Lung (tissue), 12 donors: Measurements from ENCODE around the gene ALOX12B. TPM values are rescaled to one million over a fixed set of nuclear protein-coding genes. Genes with fewer than 3 reads are reported as not detected.

Experiments
- ATAC-seq: fragments of 200-7000 bp; cut with Tn5 transposase; one replicate; pipeline ENCODE4 v1.9.1; 2020; ENCODE audit warnings: moderate number of reproducible peaks; ENCODE audit not compliant: insufficient read depth, low FRiP score
- DNase-seq, 3 donors: peaks; one replicate each; pipeline ENCODE4 v3.0.0-alpha.2; 2013 to 2017
- H3K27ac ChIP-seq, 2 donors: one replicate each; pipeline ENCODE4 v1.5.1; 2013; ENCODE audit warnings: mild to moderate bottlenecking in 2 of 2, moderate library complexity in 2 of 2, control low read depth in 1 of 2, inconsistent platforms in 1 of 2, low read depth in 1 of 2, low read length in 1 of 2
- H3K27me3 ChIP-seq, 3 donors: one replicate each; pipeline ENCODE4 v1.5.1; 2013; ENCODE audit warnings: low read length in 2 of 3; ENCODE audit not compliant: control insufficient read depth in 3 of 3, insufficient read depth in 3 of 3
- H3K36me3 ChIP-seq, 4 donors: one replicate each; pipeline ENCODE4 v1.5.1; 2013; ENCODE audit warnings: low read length in 4 of 4, mild to moderate bottlenecking in 1 of 4, moderate library complexity in 1 of 4; ENCODE audit not compliant: control insufficient read depth in 4 of 4, insufficient read depth in 4 of 4
- H3K4me1 ChIP-seq, 5 donors: one replicate each; pipeline ENCODE4 v1.5.1; 2013; ENCODE audit warnings: low read length in 5 of 5, mild to moderate bottlenecking in 2 of 5, moderate library complexity in 1 of 5; ENCODE audit not compliant: control insufficient read depth in 5 of 5, insufficient read depth in 5 of 5
- H3K4me3 ChIP-seq: one replicate; pipeline ENCODE4 v1.5.1; 2013; ENCODE audit warnings: mild to moderate bottlenecking, control low read depth, moderate library complexity
- H3K9ac ChIP-seq, 2 donors: one replicate each; pipeline ENCODE4 v1.5.1; 2013; ENCODE audit warnings: low read length in 2 of 2, control low read depth in 1 of 2; ENCODE audit not compliant: insufficient read depth in 1 of 2
- H3K9me3 ChIP-seq, 4 donors: one replicate each; pipeline ENCODE4 v1.5.1; 2013; ENCODE audit warnings: low read length in 3 of 4, mild to moderate bottlenecking in 1 of 4, moderate library complexity in 1 of 4; ENCODE audit not compliant: control insufficient read depth in 4 of 4, insufficient read depth in 3 of 4
- CTCF ChIP-seq: IDR thresholded peaks from 2 replicates; pipeline ENCODE4 v1.5.1; 2012; ENCODE audit warnings: mild to moderate bottlenecking; ENCODE audit errors: control extremely low read depth, extremely low read depth
- WGBS, 2 donors: extraction: QIAGEN DNeasy Blood & Tissue Kit; methylation state at CpG; one replicate each; pipeline ENCODE4 v1.1.7; 2013; 5-methylcytosine and 5-hydroxymethylcytosine counted together
- polyA plus RNA-seq, 2 donors: library from polyadenylated mRNA; stranded (reverse); fragments of 200-250 nt; gene quantifications; one replicate each; pipeline ENCODE4 v1.2.1, GENCODE V29; 2013
- total RNA-seq, 2 donors: library from RNA; depleted of rRNA in 1 of 2; stranded (reverse); fragments of >200 nt in 1 of 2; gene quantifications; one replicate each; pipeline ENCODE4 v1.2.1, GENCODE V29; 2014 to 2021
- donor health status: control.
- donor health status: control.
- donor health status: Bipolar disorder and iron deficiency.
- donor health status: healthy.
- donor health status: DM: yes; HTN: yes; CAD: no.

The ALOX12B gene
- total and polyA plus RNA-seq, 4 donors = 0.06 to 0.48 (median 0.46) TPM; not detected in 1

- Histone ChIP-seq H3K4me3 (no peak overlapping the region), H3K9ac (peak overlapping the region in 1 of 2 donors; percentile 81), H3K27ac (peak overlapping the region in 1 of 2 donors; percentile 38), H3K36me3 (no peaks in the 10 kb centered on the region), H3K4me1 (peaks cover 0 to 53% (median 29%) of the 10 kb centered on the region in 5 donors), H3K27me3 (peaks cover 0 to 63% (median 48%) of the 10 kb centered on the region in 3 donors), H3K9me3 (no peaks in the 10 kb centered on the region)
- peak; percentile 40 for ATAC-seq
- DNase-seq = peak; percentile 91 to 99 (median 98)
- 0 to 1% methylated on average over 28 of the region's 28 CpGs for WGBS, 2 donors
- TF ChIP-seq CTCF = no peak
Observed at GRCh38 chr17:8119581-8120519, 32.3 kb upstream of the ALOX12B start.

- TF ChIP-seq CTCF = peak; percentile 36
- Histone ChIP-seq H3K9ac (peak overlapping the region in 1 of 2 donors; percentile 81), H3K27ac (peak overlapping the region; percentile 47 to 68), H3K4me1 (peaks cover 0 to 45% (median 21%) of the 10 kb centered on the region in 5 donors), H3K36me3 (no peaks in the 10 kb centered on the region), H3K27me3 (peaks cover 0 to 63% (median 48%) of the 10 kb centered on the region in 3 donors), H3K4me3 (peak overlapping the region; percentile 42), H3K9me3 (no peaks in the 10 kb centered on the region)
- DNase-seq = peak; percentile 89 to 97 (median 95)
- WGBS, 2 donors = 0 to 1% methylated on average over 38 of the region's 38 CpGs
- ATAC-seq = peak; percentile 68
Observed at GRCh38 chr17:8118769-8119580, 31.5 kb upstream of the ALOX12B start.

- no peak for TF ChIP-seq CTCF
- 1% methylated on average over 33 of the region's 33 CpGs for WGBS, 2 donors
- Histone ChIP-seq H3K9me3 (no peaks in the 10 kb centered on the region), H3K27me3 (peaks cover 0 to 57% (median 42%) of the 10 kb centered on the region in 3 donors), H3K9ac (peak within 1 kb of the TSS in 1 of 2 donors; percentile 81), H3K36me3 (no peaks in the 10 kb centered on the region), H3K4me1 (peaks cover 0 to 37% (median 13%) of the 10 kb centered on the region in 5 donors), H3K4me3 (peak within 1 kb of the TSS; percentile 42), H3K27ac (peak within 1 kb of the TSS; percentile 47 to 68)
- ATAC-seq = peak; percentile 8
- peak in 1 of 3 donors; percentile 26 for DNase-seq
Observed at GRCh38 chr17:8117980-8118768, 30.7 kb upstream of the ALOX12B start, which contains the start of gene ALOXE3. ALOXE3 (minus strand) TSS chr17:8118514; CDS start chr17:8117990, 524 bp downstream.
